Activated CD8-positive, alpha-beta memory T cell treated with anti-CD3 and anti-CD28 coated beads for 24 hours (primary cell): ENCODE measurements around the gene LCN9.

Experiments
- DNase-seq: peaks from one replicate; pipeline ENCODE4 v3.0.0-alpha.2; 2020

LCN9 gene

DNA sequence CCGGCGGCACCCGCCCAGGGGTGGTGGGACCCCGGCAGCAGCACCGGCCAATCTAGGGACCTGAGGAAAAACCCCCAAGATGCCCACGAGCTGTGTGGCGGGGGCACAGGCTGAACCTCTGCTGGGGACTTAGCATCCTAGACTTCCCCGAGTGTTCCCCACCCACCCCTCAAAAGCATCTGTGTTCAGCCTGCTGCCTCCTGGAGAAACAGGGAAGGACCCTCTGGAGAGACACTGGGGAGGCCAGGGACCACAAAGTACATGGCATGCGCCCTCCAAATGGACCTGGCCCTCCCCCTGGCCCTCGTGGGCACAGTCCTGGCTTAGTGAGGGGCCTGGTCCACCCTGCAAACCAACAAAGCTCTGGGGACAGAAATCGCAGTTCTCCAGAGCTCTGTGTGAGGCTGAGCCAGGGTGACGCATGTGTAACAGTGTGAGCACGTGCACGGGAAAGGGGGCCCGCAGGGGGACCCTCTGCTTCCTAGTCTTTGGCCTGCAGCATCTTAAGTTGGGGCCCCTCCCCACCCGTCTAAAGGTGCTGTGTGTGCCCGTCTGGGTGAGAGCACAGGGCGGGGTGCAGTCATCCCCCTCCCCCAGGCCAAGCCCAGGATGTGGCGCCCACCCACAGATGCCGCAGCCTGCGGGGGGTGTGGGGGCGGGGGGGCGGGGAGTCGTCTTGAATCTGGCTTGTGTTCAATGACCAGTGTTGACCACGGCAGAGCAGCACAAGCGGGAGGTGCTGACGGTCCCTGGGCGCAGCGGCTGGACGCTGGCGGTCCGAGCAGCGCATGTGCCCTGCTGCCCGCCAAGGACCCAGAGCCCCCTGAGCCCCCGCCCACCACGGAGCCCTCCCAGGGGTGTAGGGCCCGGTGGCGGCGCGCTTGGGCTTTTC is 38.2 kb downstream of the LCN9 start:
- DNase-seq = peak; percentile 71

DNA sequence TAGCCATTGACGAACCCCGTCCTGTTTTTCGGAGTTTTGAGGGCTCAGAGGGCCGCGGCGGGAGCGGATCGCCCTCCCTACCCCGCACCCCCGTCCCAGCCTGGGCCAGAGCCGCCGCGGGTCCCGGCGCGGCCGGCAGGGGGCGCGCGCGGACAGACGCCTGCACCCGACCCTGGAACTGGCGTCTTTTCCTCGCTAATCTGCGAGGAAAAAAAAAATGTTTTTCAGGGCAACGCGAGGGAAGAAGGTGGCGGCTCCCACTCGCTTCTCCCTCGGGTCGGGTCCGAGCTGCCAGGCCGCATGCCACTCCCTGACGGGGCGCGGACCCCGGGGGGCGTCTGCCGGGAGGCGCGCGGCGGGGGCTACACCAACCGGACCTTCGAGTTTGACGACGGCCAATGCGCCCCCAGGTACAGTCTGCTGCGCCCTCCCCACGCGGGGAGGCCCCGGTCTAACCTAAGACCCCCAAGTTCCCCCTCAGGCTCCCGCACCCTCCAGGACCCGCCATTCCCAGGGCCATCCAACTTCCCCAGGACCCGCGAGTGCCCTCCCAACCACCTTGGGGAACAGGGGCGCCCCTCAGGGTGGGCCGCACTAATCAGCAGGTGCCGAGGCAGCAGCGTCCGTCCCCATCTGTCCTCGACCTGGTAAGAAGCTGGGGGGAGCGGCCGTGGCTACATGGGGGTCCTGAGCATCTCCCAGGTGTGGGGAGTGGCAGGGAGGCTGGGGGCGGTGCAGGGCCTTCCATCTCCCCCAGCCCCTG is 39.0 kb downstream of the LCN9 start, which contains the start of gene KCNT1:
KCNT1 (plus strand) TSS at position 227 of the 763 bp plus-strand sequence; CDS start at position 301, 74 bp downstream.
- DNase-seq = peak; percentile 84

DNA sequence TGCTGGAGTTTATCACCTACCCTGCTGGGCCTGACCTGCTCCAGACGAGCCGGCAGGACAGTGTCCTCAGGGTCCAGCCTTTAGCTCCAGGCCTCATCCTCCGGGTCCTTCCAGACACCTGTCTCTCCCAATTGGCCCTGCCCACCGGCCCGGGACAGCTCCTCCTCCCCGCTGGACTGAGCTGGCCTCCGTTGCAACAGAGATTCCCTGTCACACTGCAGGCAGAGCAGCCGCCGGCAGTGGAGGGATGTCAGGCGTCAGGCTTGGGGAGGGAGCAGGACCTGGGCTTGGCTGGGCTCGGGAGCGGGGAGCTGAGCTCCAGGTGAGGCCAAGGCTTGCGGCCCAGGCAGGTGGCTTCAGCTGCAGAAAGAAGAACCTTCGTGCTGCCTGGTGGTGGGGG is 40.6 kb downstream of the LCN9 start:
- no peak for DNase-seq

DNA sequence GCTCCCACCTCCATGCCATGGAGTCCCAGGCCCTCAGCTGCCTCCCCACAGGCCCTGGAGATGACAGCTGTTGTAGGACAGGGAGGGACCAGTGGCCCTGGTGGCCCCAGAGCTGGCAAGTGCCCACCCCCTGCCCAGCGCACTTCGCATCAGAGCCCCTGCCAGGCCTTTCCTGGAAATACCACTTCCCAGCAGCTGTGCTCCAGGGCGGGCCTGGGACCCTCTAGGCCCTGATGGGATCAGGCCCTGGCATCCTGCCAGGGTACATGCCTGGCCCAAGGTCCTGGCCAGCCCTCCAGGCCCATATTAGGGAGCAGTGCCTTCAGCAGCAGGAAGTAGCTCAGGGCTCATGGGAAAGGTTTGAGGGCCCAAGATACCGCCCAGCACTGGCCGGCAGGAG is 41.4 kb downstream of the LCN9 start:
- DNase-seq = no peak

DNA sequence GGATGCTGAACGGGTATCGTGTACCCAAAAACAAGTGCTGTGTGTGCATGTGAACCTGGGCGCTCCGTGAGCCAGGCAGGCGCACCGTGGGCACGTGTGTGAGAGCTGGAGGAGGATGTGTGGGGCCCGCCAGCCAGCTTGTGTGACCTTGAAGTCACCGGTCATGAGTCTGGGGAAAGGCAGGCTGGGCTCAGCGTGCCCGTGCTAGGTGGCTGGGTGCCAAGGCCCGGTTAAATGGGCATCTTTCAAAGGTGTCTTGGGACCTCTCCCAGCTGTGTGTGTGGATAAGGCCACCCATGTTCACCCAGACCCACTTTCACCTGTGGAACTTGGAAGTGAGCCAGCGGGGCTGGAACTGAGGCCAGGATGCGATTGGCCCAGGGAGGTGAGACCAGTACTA is 42.3 kb downstream of the LCN9 start:
- DNase-seq = no peak

DNA sequence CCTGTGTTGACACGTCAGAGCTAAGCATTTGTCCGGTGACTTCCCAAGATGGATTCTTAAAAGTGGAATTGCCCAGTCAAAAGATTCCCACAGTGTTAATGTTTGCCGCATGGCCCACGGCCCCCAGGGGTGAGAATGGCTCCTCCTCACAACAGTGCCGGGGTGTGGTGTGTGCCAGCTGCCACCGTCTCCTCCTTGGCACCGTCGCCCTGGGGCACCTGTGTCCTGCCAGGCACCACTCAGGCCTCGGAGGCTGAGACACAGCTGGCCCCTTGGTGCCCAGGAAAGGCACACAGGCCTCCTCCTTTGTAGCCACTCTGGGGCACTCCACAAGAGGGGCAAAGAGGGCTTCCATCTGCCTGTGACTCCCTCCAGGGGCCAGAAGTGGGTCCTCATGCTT is 43.2 kb downstream of the LCN9 start:
- no peak for DNase-seq

DNA sequence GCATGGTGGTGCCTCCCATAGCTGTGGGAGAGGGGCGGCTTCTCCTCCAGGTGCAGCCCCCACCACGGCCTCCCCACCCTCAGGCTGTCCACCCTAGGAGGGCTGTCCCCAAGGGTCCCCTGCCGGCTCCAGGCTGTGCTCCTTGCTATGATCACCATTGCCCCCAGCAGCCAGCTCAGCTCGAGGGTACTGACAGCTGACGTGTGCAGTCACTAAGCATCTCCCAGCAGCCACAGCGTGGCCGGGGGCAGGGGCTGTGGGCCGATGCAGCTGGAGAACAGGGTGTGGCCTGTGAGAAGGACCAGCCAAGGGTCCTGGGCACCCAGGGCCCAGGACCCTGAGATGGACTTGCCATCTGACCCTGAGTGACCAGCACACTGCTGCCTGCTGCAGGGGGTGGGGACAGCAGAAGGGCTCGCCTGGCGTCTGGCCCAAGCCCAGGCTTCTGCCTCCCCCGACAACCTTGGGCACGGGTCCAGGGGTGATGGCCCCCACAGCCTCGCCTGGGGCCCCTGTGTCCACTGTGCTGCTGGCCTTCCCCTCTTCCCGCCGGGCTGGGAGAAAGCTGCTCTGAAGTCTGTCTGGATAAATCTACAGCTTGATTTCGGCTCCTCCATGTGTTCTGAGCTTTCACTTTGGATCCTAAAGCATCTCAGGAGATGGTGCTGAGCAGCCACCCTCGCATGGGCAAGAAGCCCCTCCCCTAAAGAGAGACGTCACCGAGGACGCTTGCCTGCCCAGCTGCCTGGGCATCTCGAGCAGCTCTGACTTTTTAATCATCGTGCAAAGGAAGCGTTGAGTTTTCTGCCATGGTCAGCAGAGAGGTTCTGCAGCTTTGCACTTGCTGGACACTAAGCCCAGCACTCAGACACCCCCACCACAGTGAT is 44.4 kb downstream of the LCN9 start:
- no peak for DNase-seq

DNA sequence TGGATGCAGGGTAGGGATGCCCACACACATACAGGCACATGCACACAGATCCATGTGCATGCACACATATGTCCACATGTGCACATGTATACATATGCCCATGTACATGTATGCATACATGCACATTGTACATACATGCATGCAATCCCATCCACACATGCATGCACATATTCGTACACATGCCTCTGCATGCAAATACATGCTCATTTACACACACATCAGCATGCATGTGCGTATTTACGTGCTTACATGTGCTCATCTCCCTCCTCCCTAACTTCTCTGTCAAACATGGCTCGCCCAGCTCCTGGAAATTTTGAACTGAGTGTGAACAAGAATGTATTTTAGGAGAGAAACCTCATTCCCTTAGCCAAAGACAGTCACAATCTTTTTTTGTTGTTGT is 45.1 kb downstream of the LCN9 start:
- no peak for DNase-seq

DNA sequence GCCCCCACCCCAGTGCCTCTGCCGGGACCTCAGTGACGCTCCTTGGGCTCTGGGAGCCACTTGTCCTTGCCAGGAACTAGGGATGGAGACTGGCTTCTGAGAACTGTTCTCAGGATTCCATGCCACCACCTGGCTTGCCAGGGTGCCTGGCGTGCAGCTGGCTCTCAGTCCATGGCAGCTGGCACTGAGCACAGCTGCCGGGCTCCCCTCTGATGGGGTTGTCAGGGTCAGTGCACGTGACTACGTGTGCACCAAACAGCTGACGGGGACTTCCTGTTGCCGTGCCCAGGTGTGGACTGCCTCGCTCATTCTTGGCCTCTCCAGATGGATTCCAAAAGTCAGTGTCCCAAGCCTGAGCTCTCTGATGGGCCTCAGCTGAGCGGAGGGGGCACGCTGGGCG is 48.3 kb downstream of the LCN9 start:
- no peak for DNase-seq

DNA sequence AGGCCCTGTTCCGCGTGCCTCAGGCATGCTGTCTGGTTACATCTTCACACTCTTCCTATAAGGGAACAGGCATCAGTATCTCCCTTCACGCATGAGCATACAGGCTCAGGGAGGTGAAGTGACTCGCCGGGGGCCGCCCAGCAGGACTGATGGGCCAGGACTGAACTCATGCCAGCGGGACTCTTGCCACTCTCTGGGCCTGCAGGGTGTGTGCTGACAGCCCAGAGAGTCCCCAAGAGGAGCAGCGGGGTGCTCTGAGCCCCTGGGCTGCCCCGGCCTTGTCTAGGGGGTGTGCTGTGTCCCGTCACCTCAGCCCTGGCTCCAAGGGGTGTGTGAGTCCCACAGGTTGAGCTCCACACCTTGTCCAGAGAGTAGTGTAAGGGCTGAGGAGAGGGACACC is 48.8 kb downstream of the LCN9 start:
- DNase-seq = no peak

DNA sequence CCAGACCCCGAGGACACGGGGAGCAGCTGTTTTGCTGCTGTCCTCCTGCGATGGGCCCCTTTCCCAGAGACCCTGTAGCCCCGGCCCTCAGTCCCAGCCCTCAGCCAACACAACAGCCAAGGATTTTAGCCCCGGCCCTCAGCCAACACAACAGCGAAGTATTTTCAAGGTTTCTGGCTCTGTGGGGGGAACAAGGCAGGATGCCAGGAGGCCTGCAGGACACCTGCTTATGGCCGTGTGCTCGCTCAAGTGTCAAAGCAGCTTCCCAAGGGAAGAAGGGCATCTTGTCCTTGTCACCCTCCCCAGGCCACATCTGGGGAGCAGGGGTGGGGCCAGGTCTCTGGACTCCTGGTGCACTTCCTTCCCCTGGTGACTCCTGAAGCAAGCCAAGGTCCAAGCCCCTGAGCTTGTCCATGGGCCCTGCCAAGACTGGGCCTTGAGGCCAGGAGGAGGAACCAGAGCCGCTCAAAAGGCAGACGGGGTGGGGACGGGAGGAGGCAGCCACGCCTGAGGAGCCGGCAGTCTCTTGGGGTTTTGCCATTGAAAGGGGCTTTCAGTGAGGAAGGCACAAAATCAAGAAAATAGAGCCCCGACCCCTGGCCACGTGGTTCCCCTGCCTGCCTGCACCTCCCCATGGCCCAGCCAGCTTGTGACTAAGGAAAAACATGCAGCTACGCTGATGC is 49.6 kb downstream of the LCN9 start:
- DNase-seq = no peak

DNA sequence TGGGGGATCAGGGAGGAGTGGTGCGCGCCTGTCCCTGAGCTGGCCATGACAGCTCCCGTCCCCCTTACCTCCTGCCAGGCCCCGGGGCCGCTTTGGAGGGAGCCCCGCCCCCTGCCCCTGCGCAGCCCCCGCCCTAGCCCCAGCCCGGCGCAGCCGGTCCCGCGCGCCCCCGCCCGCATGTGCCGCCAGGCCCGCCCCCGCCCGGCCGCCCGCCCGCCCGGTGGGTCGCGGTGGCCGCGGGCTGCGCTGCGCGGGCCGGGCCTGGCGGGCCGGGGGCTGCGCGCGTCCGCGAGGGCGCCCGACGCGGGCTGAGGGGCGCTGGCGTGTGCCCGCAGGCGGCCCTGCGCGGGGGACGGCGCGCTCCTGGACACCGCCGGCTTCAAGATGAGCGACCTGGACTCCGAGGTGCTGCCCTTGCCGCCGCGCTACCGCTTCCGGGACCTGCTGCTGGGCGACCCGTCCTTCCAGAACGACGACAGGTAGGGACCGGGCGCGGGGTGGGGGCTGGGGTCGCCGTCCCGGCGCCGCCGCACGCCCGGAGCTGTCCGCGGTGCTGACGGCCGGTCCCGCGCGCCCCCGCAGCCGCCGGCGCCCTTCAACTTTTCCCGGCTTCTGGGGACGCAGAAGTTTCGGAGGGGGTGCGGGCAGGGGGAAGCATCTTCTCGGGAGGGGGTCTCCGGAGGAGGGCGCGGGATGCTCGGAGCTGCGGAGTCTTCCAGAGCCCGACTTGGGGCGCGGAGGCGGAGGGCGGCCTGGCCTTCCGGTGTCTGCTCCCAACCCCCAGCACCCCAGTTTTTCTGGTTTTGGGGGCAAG is 51.3 kb downstream of the LCN9 start:
- no peak for DNase-seq

DNA sequence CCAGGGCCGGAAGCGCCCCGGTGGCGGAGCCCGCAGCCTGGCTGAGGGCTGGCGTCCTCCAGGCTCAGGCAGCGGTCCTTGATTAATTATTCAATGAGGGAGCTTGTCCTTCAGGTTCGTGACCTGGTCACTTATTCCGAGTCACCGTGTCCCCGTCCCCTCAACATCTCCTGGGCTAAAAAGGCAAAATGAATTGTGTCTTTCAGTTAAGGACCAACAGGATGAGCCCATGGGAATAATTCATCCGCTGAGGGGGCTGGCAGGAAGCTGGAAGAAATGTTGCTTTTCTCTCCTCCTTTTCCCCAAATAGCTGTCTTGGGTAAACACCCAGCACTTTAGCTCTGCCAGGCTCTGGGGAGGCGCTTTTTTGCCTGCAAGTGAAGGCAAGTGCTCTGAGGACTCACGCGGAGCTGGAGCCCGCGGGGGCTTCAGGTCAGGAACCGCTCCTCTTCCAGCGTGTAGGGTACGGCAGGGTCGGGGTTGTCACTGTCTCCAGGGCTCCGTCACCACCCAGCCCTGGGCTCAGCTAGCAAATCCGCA is 52.0 kb downstream of the LCN9 start:
- DNase-seq = no peak

DNA sequence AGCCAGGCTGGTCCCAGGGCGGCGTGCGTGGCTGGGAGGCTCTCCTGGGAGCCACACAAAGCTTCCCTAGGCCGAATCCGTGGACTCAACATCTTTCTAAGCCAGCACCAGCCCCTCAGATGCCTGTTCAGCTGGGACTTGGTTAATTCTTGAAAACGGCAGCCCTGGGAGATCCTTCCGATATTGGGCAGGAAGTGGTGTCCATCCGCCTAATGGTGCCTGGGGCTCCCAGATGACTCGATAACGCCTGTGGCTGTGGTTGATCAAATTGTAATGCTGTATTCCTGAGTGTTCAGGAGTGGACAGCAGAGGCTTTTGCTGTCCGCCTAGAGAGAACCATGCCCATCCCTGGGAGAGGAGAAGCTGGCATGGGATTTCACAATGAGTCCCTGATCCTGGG is 52.9 kb downstream of the LCN9 start:
- DNase-seq = no peak
